ENCODE measurements around the gene RDH13. TPM values are rescaled to one million over a fixed set of nuclear protein-coding genes. Genes with fewer than 3 reads are reported as not detected.

Gene RDH13
- total and polyA plus RNA-seq, 2 of the 8 experiments (the other 6 are each of a cell fraction or from before 2014, with no cell fraction given) = 15.9 to 31.5 TPM

GRCh38 chr19:55080121-55080967, 17.4 kb upstream of the RDH13 start (continued):
- TF ChIP-seq POLR2A (IDR thresholded peaks at IDR 0.05; ENCODE audit: control extremely low read depth in 1 of 2, low read depth in 2 of 2, low read length in 2 of 2) (no peak), EGR1 (IDR thresholded peaks at IDR 0.05; ENCODE audit: borderline replicate concordance, low read depth, low read length) (no peak), JUND (IDR thresholded peaks at IDR 0.05; ENCODE audit: low read length) (no peak), YY1 (IDR thresholded peaks at IDR 0.05; ENCODE audit: low read depth, low read length) (no peak), BCL11A (IDR thresholded peaks at IDR 0.05; ENCODE audit: low read depth in 2 of 2, low read length in 2 of 2) (no peak), BACH1 (IDR thresholded peaks at IDR 0.05; ENCODE audit: low read length) (peak; percentile 68), SP4 (IDR thresholded peaks at IDR 0.05; ENCODE audit: low read length) (no peak; the same call in 1 of the 2 replicates), TAF1 (IDR thresholded peaks at IDR 0.05; ENCODE audit: low read depth, low read length) (0 out of 2 replicates have a peak, but pooled peaks have one; percentile 5), RAD21 (IDR thresholded peaks at IDR 0.05 in 1 of 2, conservative IDR thresholded peaks at IDR 0.05 in 1 of 2; ENCODE audit: low read depth in 2 of 2, low read length in 2 of 2) (no peak), ATF3 (IDR thresholded peaks at IDR 0.05; ENCODE audit: insufficient read depth, low read depth, low read length) (no peak), SP2 (IDR thresholded peaks at IDR 0.05; ENCODE audit: low read length) (no peak), RXRA (IDR thresholded peaks at IDR 0.05; ENCODE audit: insufficient read depth, low read depth, low read length) (no peak), TBP (IDR thresholded peaks at IDR 0.05; ENCODE audit: low read depth, low read length) (no peak), CBX8 (IDR thresholded peaks at IDR 0.05; ENCODE audit: borderline replicate concordance, low read depth, low read length) (no peak), HDAC6 (IDR thresholded peaks at IDR 0.05; ENCODE audit: low read depth, low read length) (no peak), USF2 (IDR thresholded peaks at IDR 0.05; ENCODE audit: low read length) (no peak), EZH2 (IDR thresholded peaks at IDR 0.05; ENCODE audit: low read depth, low read length, severe bottlenecking) (no peak), JUN (IDR thresholded peaks at IDR 0.05; ENCODE audit: low read depth, low read length) (no peak), GTF2F1 (IDR thresholded peaks at IDR 0.05; ENCODE audit: borderline replicate concordance, low read depth, low read length) (no peak), ASH2L (IDR thresholded peaks at IDR 0.05; ENCODE audit: low read length) (peak; percentile 7), CEBPB (IDR thresholded peaks at IDR 0.05; ENCODE audit: low read depth, low read length) (no peak), RNF2 (IDR thresholded peaks at IDR 0.05; ENCODE audit: borderline replicate concordance, low read depth, low read length, missing control alignments, poor library complexity, severe bottlenecking) (no peak), RBBP5 (IDR thresholded peaks at IDR 0.05; ENCODE audit: borderline replicate concordance, low read depth, low read length) (peak; percentile 52; the same call in 1 of the 2 replicates)
